ENCODE measurements around the gene KCNJ9. TPM values are rescaled to one million over a fixed set of nuclear protein-coding genes. Genes with fewer than 3 reads are reported as not detected.

The KCNJ9 gene
- polyA plus RNA-seq, 1 experiment: not detected

Other genes with a start within 250 kb of the KCNJ9 start
- not detected in 2 replicates for gene VSIG8, start 218.9 kb upstream of the KCNJ9 start, polyA plus RNA-seq (2011; rRNA removed)
- gene CFAP45, start 181.4 kb upstream of the KCNJ9 start, polyA plus RNA-seq (2011; rRNA removed): 0.56 TPM in 2 replicates
- gene TAGLN2, start 156.0 kb upstream of the KCNJ9 start, polyA plus RNA-seq (2011; rRNA removed): 628 and 745 TPM in 2 replicates
- gene IGSF9, start 135.9 kb upstream of the KCNJ9 start, polyA plus RNA-seq (2011; rRNA removed): not detected in 2 replicates
- not detected in 2 replicates for gene SLAMF9, start 127.3 kb upstream of the KCNJ9 start, polyA plus RNA-seq (2011; rRNA removed)
- 3.5 and 4.8 TPM in 2 replicates for gene PIGM, start 49.5 kb upstream of the KCNJ9 start, polyA plus RNA-seq (2011; rRNA removed)
- not detected in 2 replicates for gene KCNJ10, start 11.4 kb upstream of the KCNJ9 start, polyA plus RNA-seq (2011; rRNA removed)
- 17.4 and 29.7 TPM in 2 replicates for gene IGSF8, start 17.1 kb downstream of the KCNJ9 start, polyA plus RNA-seq (2011; rRNA removed)
- 0.49 and 1.1 TPM in 2 replicates for gene ATP1A2, start 34.2 kb downstream of the KCNJ9 start, polyA plus RNA-seq (2011; rRNA removed)
- gene ATP1A4, start 70.1 kb downstream of the KCNJ9 start, polyA plus RNA-seq (2011; rRNA removed): not detected in 2 replicates
- gene CASQ1, start 109.0 kb downstream of the KCNJ9 start, polyA plus RNA-seq (2011; rRNA removed): 1.4 and 1.5 TPM in 2 replicates
- gene PEA15, start 123.8 kb downstream of the KCNJ9 start, polyA plus RNA-seq (2011; rRNA removed): 937 and 1,035 TPM in 2 replicates
- gene DCAF8, start 181.0 kb downstream of the KCNJ9 start, polyA plus RNA-seq (2011; rRNA removed): 84.0 and 87.3 TPM in 2 replicates
- gene PEX19, start 203.6 kb downstream of the KCNJ9 start, polyA plus RNA-seq (2011; rRNA removed): 52.6 and 69.1 TPM in 2 replicates

Measured in BJ (cell line).